HG03520 (cell line): Measurements from ENCODE around the gene HNRNPC.
"Not testable (repeated sequence)": the region's sequence is repeated elsewhere in the genome, so short reads cannot be mapped to it uniquely, and the experiment has no call there.

Experiments
- ATAC-seq: cut with Tn5 transposase; IDR thresholded peaks from one replicate; pipeline ENCODE4 v1.9.1; 2021; ENCODE audit warnings: mild to moderate bottlenecking, moderate library complexity; ENCODE audit not compliant: unreplicated experiment

Gene HNRNPC

DNA sequence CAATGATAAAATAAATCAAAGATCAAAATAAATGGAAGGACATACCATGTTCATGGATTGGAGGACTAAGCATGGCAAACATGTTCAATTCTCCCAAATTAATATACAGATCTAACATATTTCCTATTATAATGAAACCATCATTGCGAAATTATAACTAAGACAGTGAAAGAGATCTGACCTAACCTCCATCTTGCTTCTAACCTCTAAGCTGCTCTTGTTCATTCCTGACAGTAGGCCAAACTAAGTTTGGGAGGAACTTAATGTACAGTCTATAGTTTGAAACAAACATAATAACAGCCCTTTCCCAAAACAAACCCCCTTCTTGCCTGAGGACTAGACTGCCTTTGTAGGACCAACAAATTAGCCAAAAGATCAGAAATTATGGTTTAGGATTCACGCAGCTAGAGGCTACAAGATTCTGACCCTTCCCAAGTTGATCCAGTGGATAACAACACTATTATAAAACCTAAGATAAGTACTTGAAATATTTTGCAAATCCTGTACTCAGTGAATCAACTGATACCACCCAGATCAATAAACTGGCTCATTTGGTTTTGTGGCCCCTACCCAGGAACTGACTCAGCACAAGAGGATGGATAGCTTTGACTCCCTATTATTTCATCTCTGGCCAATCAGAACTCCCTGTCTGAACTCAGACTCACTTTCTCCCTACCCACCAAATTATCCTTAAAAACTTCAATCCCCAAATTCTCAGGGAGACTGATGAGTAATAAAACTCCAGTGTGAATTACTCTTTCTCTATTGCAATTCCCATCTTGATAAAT is 71.6 kb downstream of the HNRNPC start:
- no peak for ATAC-seq

DNA sequence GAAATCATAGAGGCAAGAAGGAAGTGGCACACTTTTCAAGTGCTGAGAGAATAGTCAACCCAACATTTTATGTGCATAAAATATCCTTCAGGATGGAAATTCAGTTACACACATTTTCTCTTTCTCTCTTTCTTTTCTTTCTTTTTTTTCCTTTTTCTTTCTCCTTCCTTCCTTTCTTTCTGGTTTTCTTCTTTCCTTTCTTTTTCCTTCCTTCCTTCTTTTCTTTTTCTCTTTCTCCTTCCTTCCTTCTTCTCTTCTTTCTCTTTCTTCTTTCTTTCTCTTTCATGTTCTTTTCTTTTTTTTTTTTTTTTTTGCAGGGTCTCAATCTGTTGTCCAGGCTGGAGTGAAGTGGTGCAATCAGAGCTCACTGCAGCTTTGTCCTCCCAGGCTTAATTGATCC is 74.6 kb downstream of the HNRNPC start:
- ATAC-seq, result no peak

DNA sequence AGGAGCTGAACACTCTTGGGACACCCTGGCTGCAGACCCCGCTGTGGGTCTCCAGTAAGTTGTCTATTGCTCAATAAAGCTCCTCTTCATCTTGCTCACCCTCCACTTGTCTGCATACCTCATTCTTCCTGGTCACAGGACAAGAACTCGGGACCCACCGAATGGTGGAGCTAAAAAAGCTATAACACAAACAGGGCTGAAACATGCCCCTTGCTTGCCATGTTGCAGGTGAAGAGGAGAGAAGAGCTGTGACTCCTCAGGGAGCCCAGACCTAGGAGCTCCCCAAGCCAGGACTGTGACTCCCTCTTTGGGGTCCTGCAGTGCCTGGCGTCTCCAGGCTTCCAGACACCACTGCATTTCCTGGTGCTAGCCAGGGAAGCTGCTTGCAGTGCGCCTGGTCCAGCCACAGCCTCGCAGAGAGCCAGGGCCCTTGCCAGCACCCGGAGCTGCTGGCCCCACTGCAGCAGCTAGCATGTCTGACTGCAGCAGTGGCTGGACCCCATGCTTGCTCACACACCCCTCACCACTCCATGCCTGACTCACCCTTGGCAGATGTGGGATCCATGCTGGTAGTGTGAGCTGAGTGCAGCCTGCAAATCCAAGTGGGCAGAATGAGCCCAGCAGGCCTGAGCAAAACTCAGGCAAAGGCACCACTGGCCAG is 76.2 kb downstream of the HNRNPC start:
- ATAC-seq, result no peak

DNA sequence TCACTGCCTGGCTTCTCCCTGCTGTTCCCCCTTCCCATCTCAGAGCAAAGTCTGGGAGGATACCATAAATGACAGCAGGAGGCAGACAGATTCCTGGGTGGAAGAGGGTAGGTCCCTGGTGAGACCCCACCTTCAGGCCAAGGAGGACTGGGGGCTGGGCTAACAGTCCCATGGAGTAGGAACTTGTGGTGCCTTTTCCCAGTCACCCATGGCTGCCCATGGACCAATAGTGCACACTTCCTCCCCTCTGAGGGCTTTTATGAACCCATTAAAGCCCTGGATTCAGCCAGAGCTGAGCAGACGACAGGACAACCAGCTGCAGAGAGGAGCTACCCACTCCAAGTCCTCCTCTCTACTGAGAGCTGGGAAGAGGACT is 76.8 kb downstream of the HNRNPC start:
- no peak for ATAC-seq

DNA sequence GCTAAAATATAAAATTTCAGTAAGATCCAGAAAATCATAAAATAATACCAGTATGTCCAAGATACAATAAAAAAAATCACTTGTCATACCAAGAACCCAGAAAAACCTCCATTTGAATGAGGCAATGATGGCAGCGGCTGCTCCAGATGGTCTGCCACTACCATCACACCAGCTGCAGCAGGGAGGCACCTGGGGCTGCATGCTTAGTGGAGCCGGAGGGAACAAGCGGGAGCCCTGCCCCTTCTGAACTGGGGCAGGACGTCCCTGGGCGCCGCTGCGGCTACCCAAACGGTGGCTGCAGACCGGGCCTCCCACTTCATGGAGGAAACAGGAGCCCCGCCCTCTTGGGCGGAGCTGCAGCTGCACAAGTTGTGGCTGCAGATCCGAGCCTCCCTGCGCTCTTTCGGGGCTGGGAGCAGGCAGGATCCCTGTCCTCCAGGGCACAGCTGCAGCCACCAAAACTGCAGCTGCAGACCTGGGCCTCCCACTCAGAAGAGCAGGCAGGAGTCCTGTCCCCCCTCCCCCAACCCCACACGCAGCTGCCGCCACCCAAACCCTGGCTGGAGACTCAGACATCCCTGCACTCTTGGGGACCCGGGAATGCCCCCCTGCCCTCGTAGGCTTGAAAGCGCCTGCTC is 77.3 kb downstream of the HNRNPC start:
- ATAC-seq, result peak; percentile 64

DNA sequence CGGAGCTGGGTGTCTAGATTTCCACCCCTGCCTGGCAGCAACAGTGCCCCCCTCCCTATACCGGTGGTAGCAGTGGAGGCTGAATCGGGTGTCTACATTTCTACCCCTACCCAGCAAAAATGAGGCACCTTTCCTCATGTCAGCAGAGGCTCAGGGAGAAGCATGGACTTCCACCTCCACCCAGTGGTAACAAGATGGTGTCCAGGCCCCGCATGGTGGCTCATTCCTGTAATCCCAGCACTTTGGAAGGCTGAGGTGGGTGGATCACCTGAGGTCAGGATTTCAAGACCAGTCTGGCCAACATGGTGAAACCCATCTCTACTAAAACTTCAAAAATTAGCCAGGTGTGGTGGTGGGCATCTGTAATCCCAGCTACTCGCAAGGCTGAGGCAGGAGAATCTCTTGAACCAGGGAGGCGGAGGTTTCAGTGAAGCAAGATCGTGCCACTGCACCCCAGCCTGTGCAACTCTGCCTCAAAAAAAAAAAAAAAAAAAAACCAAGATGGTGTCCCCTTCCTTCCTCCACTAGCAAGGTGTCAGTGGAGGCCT is 77.9 kb downstream of the HNRNPC start:
- no peak for ATAC-seq

DNA sequence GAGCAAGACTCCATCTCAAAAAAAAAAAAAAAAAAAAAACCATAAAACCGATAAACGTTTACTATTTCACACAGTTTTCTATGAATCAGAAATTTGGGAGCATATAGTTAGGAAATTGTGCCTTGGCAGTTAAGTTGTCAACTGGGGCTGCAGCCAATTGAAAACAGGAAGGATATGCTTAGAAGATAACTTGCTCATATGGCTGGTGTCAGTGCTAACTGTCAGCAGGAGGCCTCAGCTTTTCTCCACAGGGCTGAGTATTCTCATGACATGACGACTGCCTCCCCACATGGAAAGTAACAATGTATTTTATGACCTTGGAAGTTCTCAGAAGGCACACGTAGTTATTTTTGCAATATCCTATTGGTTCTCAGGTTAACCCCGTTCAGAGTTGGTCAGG is 83.8 kb downstream of the HNRNPC start:
- ATAC-seq, result no peak

DNA sequence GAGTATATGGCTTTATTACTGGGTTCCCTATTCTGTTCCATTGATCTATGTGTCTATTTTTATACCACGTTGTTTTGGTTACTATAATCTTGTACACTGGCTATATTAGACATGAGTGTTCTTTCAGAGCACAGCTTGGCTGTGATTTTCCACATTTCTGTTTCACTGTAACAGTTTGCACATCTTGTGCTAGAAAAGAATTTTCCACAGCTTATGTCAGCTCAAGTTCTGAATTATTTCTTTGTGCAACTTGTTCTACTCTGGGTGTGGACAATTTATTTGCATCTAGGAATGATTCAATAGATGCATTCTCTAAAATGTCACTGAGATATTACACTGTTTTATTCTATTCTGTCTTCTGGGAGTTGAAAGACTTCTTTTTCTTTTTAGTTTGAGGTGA is 85.0 kb downstream of the HNRNPC start:
- no peak for ATAC-seq

DNA sequence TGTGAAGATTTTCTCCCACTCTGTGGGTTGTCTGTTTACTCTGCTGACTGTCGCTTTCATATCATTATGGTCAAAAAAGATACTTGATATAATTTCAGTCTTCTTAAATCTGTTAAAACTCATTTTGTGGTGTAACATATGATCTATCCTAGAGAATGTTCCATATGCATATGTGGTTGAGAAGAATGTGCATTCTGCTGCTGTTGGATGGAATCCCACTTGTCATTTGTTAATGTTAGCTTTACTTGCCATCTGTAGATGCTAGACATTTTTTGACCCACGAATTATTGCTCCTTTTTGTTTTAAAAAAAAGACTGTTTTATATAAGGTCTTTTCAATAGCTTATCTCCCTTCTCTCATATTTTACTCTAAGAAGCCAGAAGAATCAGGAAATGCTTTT is 87.1 kb downstream of the HNRNPC start:
- ATAC-seq, result no peak

DNA sequence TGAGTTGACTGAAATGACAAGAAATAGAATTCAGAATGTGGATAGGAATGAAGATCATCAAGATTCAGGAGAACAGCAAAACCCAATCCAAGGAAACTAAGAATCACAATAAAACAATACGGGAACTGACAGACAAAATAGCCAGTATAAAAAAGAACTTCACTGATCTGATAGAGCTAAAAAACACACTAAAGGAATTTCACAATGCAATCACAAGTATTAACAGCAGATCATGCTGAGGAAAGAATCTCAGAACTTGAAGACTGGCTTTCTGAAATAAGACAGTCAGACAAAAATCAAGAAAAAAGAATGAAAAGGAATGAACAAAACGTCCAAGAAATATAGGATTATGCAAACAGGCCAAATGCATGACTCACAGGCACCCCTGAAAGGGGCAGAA is 98.1 kb downstream of the HNRNPC start:
- ATAC-seq, result no peak

DNA sequence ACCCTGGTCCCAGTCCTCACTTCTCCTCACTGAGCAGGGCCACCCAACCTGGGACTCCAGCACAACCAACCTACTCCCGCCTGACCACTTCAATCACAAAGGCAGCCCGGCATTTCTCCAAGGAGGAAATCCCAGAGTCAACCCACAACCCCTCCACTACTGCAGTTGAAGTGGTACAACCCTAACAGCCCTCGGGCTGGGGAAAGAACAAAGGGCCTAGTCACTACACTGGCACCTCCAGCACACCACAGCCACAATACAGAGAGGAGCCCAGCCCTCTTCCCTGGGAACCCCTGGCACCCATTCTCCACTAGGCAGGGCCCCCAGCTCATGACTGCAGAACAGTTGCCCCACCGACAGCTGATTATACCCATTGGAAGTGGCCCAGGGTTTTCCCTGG is 99.7 kb downstream of the HNRNPC start:
- ATAC-seq, result no peak

DNA sequence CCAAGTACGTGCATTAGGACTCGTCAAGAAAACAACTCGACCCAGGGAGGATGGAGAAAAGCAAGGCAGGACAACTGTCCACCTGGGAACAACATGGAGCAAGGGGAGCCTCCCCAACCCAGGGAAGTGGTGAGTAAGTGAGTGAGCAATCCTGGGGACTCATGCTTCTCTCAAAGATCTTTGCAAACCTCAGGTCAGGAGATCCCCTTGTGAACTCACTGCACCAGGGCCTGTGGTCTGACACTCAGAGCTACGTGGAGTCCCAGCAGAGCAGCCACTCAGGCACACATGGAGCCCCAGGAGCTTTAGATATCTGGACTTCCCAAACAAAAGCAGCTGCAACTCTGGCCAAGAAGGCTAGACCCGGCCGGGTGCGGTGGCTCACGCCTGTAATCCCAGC is 101.2 kb downstream of the HNRNPC start:
- no peak for ATAC-seq

DNA sequence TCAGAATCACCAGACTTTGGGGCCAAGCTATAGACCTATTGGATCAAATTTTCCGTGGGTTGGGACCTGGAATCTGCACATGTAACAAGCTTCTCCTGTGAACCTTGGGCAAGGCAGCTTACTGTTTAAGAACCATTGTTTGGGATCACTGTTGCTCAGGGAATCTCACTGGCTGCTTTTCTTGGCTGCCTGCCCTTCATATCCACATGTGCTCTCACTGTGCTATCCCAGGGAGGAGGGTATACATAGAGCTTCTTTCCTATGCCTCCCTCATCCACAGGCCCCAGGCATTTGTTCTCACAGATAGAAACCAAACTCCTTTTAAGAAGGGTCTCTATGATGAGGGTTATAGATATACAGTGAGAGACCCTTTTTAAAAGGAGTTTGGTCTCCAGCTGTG is 103.6 kb downstream of the HNRNPC start:
- ATAC-seq, result not testable (repeated sequence)

DNA sequence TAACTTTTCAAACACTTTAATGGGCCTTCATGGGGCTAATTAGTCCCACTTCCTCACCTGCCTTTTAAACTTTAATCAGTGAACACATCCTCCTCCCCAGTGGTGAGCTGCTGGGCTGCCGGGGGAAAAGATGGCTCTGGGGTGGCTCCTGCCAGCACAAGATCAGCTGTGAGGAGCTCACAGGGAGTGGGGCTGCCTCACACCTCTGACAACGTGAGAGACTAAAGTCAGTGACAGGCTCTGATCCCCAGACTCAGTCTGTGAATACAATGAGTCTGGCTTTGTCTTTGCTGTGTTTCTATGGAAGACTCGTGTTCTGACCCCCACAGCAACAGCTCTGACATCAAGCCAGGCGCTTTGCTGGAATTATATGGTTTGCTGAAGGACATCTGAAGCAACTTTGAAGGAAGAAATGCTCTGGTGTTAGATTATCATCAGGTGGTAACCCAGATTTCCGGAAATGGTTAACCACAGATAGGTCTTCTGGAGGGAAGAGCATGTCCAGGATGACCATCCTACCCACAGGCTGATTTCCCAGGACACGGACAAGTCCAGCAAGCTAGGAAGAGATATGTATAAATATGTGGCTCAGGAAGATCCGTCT is 104.1 kb downstream of the HNRNPC start:
- ATAC-seq, result not testable (repeated sequence)

DNA sequence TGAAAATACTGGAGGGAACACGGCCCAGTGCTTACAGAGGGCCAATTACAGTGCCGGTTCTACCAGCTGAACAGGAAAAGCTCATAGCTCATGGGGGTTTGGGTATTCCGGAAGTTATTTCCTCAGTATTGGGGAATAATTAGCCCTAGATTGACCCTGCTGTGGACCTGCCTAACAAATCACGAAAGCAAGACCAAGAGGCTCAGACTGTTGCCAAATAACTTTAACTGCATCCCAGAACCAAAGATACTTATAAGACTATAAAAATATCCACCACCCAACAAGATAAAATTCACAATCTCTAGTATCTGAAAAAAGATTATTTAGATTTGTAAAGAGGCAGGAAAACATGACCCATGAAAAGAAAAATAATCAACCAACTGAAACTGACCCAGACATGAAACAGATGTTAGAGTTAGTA is 105.4 kb downstream of the HNRNPC start:
- no peak for ATAC-seq

DNA sequence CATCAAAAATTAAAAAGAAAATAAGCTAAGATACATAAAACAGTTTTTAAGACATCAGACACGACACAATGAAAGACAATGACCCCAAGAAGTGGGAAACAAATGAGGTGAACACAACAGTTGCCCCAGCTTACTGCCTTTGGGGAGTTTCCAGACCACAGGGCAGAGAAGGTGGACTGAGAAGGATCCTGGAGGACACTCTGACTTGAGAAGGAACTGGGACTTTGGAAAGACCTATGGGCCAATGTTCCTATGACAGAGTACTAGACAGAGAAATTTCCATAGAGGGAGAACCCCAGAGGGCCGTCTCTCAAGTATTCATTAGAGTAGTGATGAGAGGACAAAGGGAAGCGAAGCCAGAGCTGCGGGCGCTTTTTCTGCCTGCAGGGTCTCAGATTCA is 107.2 kb downstream of the HNRNPC start:
- no peak for ATAC-seq

DNA sequence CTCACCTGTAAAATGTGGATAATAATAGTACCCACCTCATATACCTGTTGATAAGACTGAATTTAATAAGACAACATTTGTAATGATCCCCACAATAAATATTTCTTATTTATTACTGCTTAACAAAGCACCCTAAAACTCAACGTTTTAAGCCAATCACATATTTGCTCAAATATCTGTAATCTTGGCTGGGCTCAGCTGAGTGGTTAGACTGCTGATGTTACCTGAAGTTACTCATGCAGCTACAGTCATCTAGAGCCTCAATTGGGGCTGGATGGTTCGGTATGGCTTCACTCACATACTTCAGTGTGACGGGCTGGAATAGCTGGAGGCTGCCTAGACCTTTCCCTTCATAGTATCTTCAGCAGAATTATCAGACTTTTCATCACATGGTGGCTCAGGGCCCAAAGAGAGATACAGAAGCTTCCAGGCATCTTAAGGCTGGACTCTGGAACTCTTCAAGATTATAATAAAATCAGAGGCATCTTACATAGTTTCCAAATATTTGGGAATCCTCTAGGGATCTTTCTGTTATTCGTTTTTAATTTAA is 109.1 kb downstream of the HNRNPC start:
- ATAC-seq, result no peak
